Measurements from ENCODE around the gene SLIRP. TPM values are rescaled to one million over a fixed set of nuclear protein-coding genes. Genes with fewer than 3 reads are reported as not detected.
A peak's percentile ranks its signal among the peaks of the same experiment; 100 is the strongest.

The SLIRP gene
- total and polyA plus RNA-seq, 2 of the 4 experiments (the other 2 are of a cell fraction), result 226 to 244 TPM

- TF ChIP-seq MXI1 (IDR thresholded peaks at IDR 0.05; ENCODE audit: borderline replicate concordance, low read depth, low read length), result peak; percentile 10; the same call in 1 of the 2 replicates
These were observed 52.7 kb downstream of the SLIRP start, which contains the start of gene SNW1 (continued) for GRCh38 chr14:77760381-77761204.

DNA sequence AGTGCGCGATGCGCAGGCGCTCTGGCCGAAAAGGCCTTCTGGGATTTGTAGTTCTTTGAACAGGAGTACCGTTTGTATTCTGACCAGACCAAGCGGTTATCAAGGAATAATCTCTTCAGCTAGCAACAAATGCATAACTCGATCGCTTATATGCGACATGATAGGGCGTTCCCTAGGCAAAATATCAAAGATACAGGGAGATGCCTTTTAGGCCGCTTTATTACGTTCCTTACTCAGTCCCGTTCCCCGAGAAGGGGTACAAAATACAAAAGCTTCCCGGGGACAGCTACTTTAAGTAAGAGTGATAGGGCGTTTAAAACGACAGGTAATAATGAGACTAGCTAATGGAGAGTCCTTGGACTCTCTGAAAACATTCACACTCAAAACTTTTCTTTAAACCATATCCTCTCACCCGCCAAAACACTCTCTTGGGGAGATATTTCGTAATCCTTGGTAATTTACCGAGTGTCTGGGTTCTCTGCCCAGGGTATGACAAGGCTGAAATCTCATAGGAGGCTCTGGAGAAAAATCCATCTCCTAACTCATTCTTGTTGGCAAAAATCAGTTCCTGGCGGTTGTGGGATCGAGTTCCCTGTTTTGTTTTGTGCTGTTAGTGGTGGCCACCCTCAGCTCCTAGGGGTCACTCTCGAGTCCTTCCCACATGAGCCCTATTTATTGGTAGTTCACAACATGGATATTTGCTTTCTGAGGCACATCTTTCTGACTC is 53.5 kb downstream of the SLIRP start:
- Histone ChIP-seq H4K20me1 (ENCODE audit: insufficient read depth, low read length) (peaks cover 20% of the 10 kb centered on the region), H3K4ac (ENCODE audit: low read depth, low read length) (peak overlapping the region; percentile 21; the same call in 1 of the 2 replicates), H2BK20ac (ENCODE audit: low read depth, low read length) (no peak overlapping the region), H2AK9ac (replicated peaks; ENCODE audit: low read depth, low read length, poor library complexity) (peak overlapping the region; percentile 93), H3K79me1 (ENCODE audit: low read depth in 1 of 2, low read length in 2 of 2) (peaks cover 16 to 34% of the 10 kb centered on the region in 2 experiments), H3K18ac (ENCODE audit: low read depth, low read length) (peak overlapping the region; percentile 71; the same call in 1 of the 2 replicates), H3K23ac (ENCODE audit: low read depth, low read length) (peak overlapping the region; percentile 61; the same call in 1 of the 2 replicates), H3K27me3 (ENCODE audit: control insufficient read depth, insufficient read depth, low read length) (no peaks in the 10 kb centered on the region), H3K9me1 (ENCODE audit: insufficient read depth, low read length) (peaks cover 7% of the 10 kb centered on the region; the same call in 1 of the 2 replicates), H4K91ac (ENCODE audit: insufficient read depth, low read depth, low read length) (peak overlapping the region; percentile 29; the same call in 1 of the 2 replicates), H3K4me1 (ENCODE audit: control insufficient read depth, insufficient read depth, low read length) (peaks cover 2% of the 10 kb centered on the region; the same call in 1 of the 2 replicates), H3K27ac (ENCODE audit: insufficient read depth, low read length) (peak overlapping the region; percentile 7; the same call in 1 of the 2 replicates), H3K4me2 (ENCODE audit: low read depth, low read length) (peak overlapping the region; percentile 90), H2AFZ (replicated peaks; ENCODE audit: low read length, poor library complexity) (peak overlapping the region; percentile 96), H3K56ac (ENCODE audit: extremely low read depth, insufficient read depth, low read length) (peak overlapping the region; percentile 61), H2AK5ac (ENCODE audit: low read depth, low read length) (no peak overlapping the region), H3K4me3 (ENCODE audit: insufficient read depth, low read depth, low read length) (peak overlapping the region; percentile 90), H3K9me3 (ENCODE audit: control insufficient read depth, insufficient read depth, low read length) (no peaks in the 10 kb centered on the region), H2BK5ac (ENCODE audit: low read depth, low read length, poor library complexity, severe bottlenecking) (peak overlapping the region; percentile 58), H3K36me3 (ENCODE audit: control insufficient read depth, insufficient read depth, low read length) (peaks cover 1% of the 10 kb centered on the region; the same call in 1 of the 2 replicates), H2BK120ac (ENCODE audit: low read depth, low read length) (no peak overlapping the region; the same call in 1 of the 2 replicates), H3K9ac (ENCODE audit: low read depth, low read length) (peak overlapping the region; percentile 87), H2BK15ac (ENCODE audit: low read depth, low read length) (no peak overlapping the region), H4K8ac (ENCODE audit: low read depth in 2 of 2, low read length in 2 of 2) (peak overlapping the region; percentile 71 to 82), H4K5ac (ENCODE audit: low read depth, low read length) (peak overlapping the region; percentile 70), H3K14ac (replicated peaks; ENCODE audit: low read depth, low read length) (peak overlapping the region; percentile 57)
- intact Hi-C loops (cut with micrococcal nuclease) (loop anchor here (1.0 to 5.0 kb wide), 2 partner anchors 39 to 806 kb away; partner anchors contain the start of gene ADCK1), in situ Hi-C loops (cut with MboI; ENCODE audit: low sequenced_read_pairs) (no loop called here), dilution Hi-C loops (cut with HindIII; ENCODE audit: low sequenced_read_pairs, unreplicated experiment) (no loop called here)
- 0% methylated on average over 6 of the region's 24 CpGs; no CpG with 5 or more reads in 1 of the 2 experiments for WGBS, 2 experiments (ENCODE audit: extremely low coverage in 2 of 2, insufficient read length in 1 of 2)
- TF ChIP-seq MXI1 (IDR thresholded peaks at IDR 0.05; ENCODE audit: borderline replicate concordance, low read depth, low read length) (no peak; the same call in 1 of the 2 replicates), CEBPB (IDR thresholded peaks at IDR 0.05; ENCODE audit: low read depth, low read length) (peak; percentile 83), POLR2A (IDR thresholded peaks at IDR 0.05; ENCODE audit: low read depth, low read length) (no peak), RFX5 (IDR thresholded peaks at IDR 0.05; ENCODE audit: low read depth, low read length) (no peak), MAFK (IDR thresholded peaks at IDR 0.05; ENCODE audit: low read depth, low read length) (no peak), NFE2L2 (IDR thresholded peaks at IDR 0.05; ENCODE audit: low read depth, low read length) (peak; percentile 29; the same call in 1 of the 2 replicates), RCOR1 (IDR thresholded peaks at IDR 0.05; ENCODE audit: insufficient replicate concordance, low read length) (no peak), BHLHE40 (IDR thresholded peaks at IDR 0.05; ENCODE audit: low read depth, low read length) (no peak), CHD1 (IDR thresholded peaks at IDR 0.05; ENCODE audit: low read depth, low read length) (no peak)
- TF ChIP-seq, protein P1, sequence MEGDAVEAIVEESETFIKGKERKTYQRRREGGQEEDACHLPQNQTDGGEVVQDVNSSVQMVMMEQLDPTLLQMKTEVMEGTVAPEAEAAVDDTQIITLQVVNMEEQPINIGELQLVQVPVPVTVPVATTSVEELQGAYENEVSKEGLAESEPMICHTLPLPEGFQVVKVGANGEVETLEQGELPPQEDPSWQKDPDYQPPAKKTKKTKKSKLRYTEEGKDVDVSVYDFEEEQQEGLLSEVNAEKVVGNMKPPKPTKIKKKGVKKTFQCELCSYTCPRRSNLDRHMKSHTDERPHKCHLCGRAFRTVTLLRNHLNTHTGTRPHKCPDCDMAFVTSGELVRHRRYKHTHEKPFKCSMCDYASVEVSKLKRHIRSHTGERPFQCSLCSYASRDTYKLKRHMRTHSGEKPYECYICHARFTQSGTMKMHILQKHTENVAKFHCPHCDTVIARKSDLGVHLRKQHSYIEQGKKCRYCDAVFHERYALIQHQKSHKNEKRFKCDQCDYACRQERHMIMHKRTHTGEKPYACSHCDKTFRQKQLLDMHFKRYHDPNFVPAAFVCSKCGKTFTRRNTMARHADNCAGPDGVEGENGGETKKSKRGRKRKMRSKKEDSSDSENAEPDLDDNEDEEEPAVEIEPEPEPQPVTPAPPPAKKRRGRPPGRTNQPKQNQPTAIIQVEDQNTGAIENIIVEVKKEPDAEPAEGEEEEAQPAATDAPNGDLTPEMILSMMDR (conservative IDR thresholded peaks at IDR 0.05; ENCODE audit: low read depth, low read length), result peak; percentile 33
- TF ChIP-seq, protein P2, sequence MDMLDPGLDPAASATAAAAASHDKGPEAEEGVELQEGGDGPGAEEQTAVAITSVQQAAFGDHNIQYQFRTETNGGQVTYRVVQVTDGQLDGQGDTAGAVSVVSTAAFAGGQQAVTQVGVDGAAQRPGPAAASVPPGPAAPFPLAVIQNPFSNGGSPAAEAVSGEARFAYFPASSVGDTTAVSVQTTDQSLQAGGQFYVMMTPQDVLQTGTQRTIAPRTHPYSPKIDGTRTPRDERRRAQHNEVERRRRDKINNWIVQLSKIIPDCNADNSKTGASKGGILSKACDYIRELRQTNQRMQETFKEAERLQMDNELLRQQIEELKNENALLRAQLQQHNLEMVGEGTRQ (IDR thresholded peaks at IDR 0.05; ENCODE audit: low read depth, low read length), result no peak
- POLR2A ChIA-PET (ENCODE audit: unreplicated experiment), result no interaction called here
- DNase-seq (peak; percentile 36), ATAC-seq (ENCODE audit: low read depth) (peak; percentile 19)
- no TSS peak for BruUV-seq (replicated peaks)
- CTCF ChIA-PET, result interaction anchor here (0.6 to 1.1 kb wide), 6 partner anchors 8 to 293 kb away, joined by 3 to 5 read pairs (median 3); partner anchors contain the start of gene ADCK1
